HG03097 (cell line): Measurements from ENCODE around the gene PPP1R13B.
"Not testable (repeated sequence)": the region's sequence is repeated elsewhere in the genome, so short reads cannot be mapped to it uniquely, and the experiment has no call there.

Experiments used
- ATAC-seq: cut with Tn5 transposase; IDR thresholded peaks from one replicate; pipeline ENCODE4 v1.9.1; 2021; ENCODE audit not compliant: unreplicated experiment, low FRiP score

The PPP1R13B gene

GRCh38 chr14:103859416-103860202 is 12.2 kb upstream of the PPP1R13B start:
- ATAC-seq, result no peak

GRCh38 chr14:103858063-103858781 is 10.8 kb upstream of the PPP1R13B start:
- no peak for ATAC-seq

- no peak for ATAC-seq
These were observed 9.9 kb upstream of the PPP1R13B start for GRCh38 chr14:103857256-103857655.

- ATAC-seq, result no peak
These were observed 9.2 kb upstream of the PPP1R13B start for GRCh38 chr14:103856607-103857006.

GRCh38 chr14:103856105-103856504 is 8.7 kb upstream of the PPP1R13B start:
- no peak for ATAC-seq

- ATAC-seq, result no peak
These were observed 8.3 kb upstream of the PPP1R13B start for GRCh38 chr14:103855734-103856095.

GRCh38 chr14:103854822-103855733 is 7.7 kb upstream of the PPP1R13B start:
- no peak for ATAC-seq

GRCh38 chr14:103854017-103854808 is 6.8 kb upstream of the PPP1R13B start:
- ATAC-seq, result no peak

- ATAC-seq, result no peak
These were observed 1.9 kb upstream of the PPP1R13B start for GRCh38 chr14:103849151-103849886.

- no peak for ATAC-seq
These were observed 1.1 kb upstream of the PPP1R13B start for GRCh38 chr14:103848175-103849077.

GRCh38 chr14:103846543-103847450 is 578 bp downstream of the PPP1R13B start:
- ATAC-seq, result peak; percentile 29

- no peak for ATAC-seq
These were observed 1.3 kb downstream of the PPP1R13B start for GRCh38 chr14:103846097-103846496.

GRCh38 chr14:103845327-103845726 is 2.0 kb downstream of the PPP1R13B start:
- ATAC-seq, result no peak

- not testable (repeated sequence) for ATAC-seq
These were observed 6.1 kb downstream of the PPP1R13B start for GRCh38 chr14:103841265-103841664.

- no peak for ATAC-seq
These were observed 7.4 kb downstream of the PPP1R13B start for GRCh38 chr14:103840014-103840413.

- no peak for ATAC-seq
These were observed 7.8 kb downstream of the PPP1R13B start for GRCh38 chr14:103839579-103839978.

- ATAC-seq, result no peak
These were observed 9.3 kb downstream of the PPP1R13B start for GRCh38 chr14:103838117-103838516.
